ENCODE results near the gene KRTAP4-1.
"Not testable (repeated sequence)": the region's sequence is repeated elsewhere in the genome, so short reads cannot be mapped to it uniquely, and the experiment has no call there.

GRCh38 chr17:41232399-41233105, 47.8 kb upstream of the KRTAP4-1 start, which contains the start of gene KRTAP9-3:
- TF ChIP-seq POLR2A, EP300, POLR2AphosphoS5 (IDR thresholded peaks at IDR 0.05): not testable (repeated sequence)
- TF ChIP-seq, protein P1, sequence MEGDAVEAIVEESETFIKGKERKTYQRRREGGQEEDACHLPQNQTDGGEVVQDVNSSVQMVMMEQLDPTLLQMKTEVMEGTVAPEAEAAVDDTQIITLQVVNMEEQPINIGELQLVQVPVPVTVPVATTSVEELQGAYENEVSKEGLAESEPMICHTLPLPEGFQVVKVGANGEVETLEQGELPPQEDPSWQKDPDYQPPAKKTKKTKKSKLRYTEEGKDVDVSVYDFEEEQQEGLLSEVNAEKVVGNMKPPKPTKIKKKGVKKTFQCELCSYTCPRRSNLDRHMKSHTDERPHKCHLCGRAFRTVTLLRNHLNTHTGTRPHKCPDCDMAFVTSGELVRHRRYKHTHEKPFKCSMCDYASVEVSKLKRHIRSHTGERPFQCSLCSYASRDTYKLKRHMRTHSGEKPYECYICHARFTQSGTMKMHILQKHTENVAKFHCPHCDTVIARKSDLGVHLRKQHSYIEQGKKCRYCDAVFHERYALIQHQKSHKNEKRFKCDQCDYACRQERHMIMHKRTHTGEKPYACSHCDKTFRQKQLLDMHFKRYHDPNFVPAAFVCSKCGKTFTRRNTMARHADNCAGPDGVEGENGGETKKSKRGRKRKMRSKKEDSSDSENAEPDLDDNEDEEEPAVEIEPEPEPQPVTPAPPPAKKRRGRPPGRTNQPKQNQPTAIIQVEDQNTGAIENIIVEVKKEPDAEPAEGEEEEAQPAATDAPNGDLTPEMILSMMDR (IDR thresholded peaks at IDR 0.05) = not testable (repeated sequence)
